Mononuclear cell (primary cell): ENCODE results near the gene NMNAT2. TPM values are rescaled to one million over a fixed set of nuclear protein-coding genes. Genes with fewer than 3 reads are reported as not detected.

Experiments used
- H3K27me3 ChIP-seq: 2 replicates; pipeline ENCODE4 v1.6.0; 2011; ENCODE audit warnings: low read length, control low read depth; ENCODE audit not compliant: insufficient read depth
- H3K4me1 ChIP-seq: 2 replicates; pipeline ENCODE4 v1.5.1; 2011; ENCODE audit warnings: mild to moderate bottlenecking, low read length, control low read depth; ENCODE audit not compliant: insufficient read depth
- H3K4me3 ChIP-seq: 2 replicates; pipeline ENCODE4 v1.5.1; 2011; ENCODE audit warnings: mild to moderate bottlenecking, low read length, moderate library complexity
- H3K9me3 ChIP-seq: 2 replicates; pipeline ENCODE4 v1.5.1; 2011; ENCODE audit warnings: low read depth, mild to moderate bottlenecking, control low read depth, low read length
- total RNA-seq: library from RNA; depleted of rRNA; stranded (reverse); fragments of >200 nt; gene quantifications from one replicate; pipeline ENCODE4 v1.2.3, GENCODE V29; 2012

The NMNAT2 gene
- total RNA-seq, 1 donor: not detected

GRCh38 chr1:183319606-183320005 lies 98.6 kb downstream of the NMNAT2 start:
- Histone ChIP-seq H3K27me3 (no peaks in the 10 kb centered on the region), H3K4me3 (no peak overlapping the region), H3K9me3 (no peaks in the 10 kb centered on the region), H3K4me1 (no peaks in the 10 kb centered on the region)

- no peak overlapping the region for H3K4me3 ChIP-seq
- H3K27me3 ChIP-seq: no peaks in the 10 kb centered on the region
- H3K9me3 ChIP-seq: no peaks in the 10 kb centered on the region
- no peaks in the 10 kb centered on the region for H3K4me1 ChIP-seq
Measured at GRCh38 chr1:183319051-183319450, 99.1 kb downstream of the NMNAT2 start.

DNA sequence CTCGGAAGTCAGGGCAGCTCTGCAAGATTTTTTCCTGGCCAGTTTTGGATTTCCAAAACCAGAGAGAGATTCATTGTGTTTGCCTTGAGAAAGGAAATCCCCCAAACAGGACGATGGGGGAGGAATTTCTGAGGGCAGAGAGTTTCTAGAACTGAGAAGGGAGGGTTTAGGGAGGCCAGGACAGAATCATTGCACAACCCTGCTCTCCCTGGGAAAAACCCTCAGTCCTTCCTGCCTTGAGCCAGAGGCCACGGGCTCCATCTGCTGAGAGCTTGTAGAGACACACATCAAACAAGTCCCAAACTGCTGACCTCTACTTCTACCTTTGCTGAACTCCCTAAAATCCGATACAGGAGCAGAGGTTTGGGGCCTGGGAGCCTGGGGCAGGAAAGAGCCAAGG lies 99.7 kb downstream of the NMNAT2 start:
- H3K4me3 ChIP-seq: no peak overlapping the region
- no peaks in the 10 kb centered on the region for H3K4me1 ChIP-seq
- no peaks in the 10 kb centered on the region for H3K27me3 ChIP-seq
- H3K9me3 ChIP-seq: no peaks in the 10 kb centered on the region

GRCh38 chr1:183315991-183316758 lies 102.0 kb downstream of the NMNAT2 start:
- no peaks in the 10 kb centered on the region for H3K4me1 ChIP-seq
- H3K4me3 ChIP-seq: no peak overlapping the region
- no peaks in the 10 kb centered on the region for H3K27me3 ChIP-seq
- H3K9me3 ChIP-seq: no peaks in the 10 kb centered on the region

- no peaks in the 10 kb centered on the region for H3K4me1 ChIP-seq
- no peak overlapping the region for H3K4me3 ChIP-seq
- H3K9me3 ChIP-seq: no peaks in the 10 kb centered on the region
- H3K27me3 ChIP-seq: no peaks in the 10 kb centered on the region
Measured at GRCh38 chr1:183313063-183313462, 105.1 kb downstream of the NMNAT2 start.

GRCh38 chr1:183310753-183311479 lies 107.3 kb downstream of the NMNAT2 start:
- no peak overlapping the region for H3K4me3 ChIP-seq
- no peaks in the 10 kb centered on the region for H3K27me3 ChIP-seq
- no peaks in the 10 kb centered on the region for H3K4me1 ChIP-seq
- H3K9me3 ChIP-seq: no peaks in the 10 kb centered on the region

- Histone ChIP-seq H3K27me3 (no peaks in the 10 kb centered on the region), H3K4me1 (no peaks in the 10 kb centered on the region), H3K9me3 (no peaks in the 10 kb centered on the region), H3K4me3 (no peak overlapping the region)
Measured at GRCh38 chr1:183308719-183309118, 109.5 kb downstream of the NMNAT2 start.

GRCh38 chr1:183306317-183307042 lies 111.7 kb downstream of the NMNAT2 start:
- H3K9me3 ChIP-seq: no peaks in the 10 kb centered on the region
- H3K4me3 ChIP-seq: no peak overlapping the region
- H3K27me3 ChIP-seq: no peaks in the 10 kb centered on the region
- no peaks in the 10 kb centered on the region for H3K4me1 ChIP-seq

DNA sequence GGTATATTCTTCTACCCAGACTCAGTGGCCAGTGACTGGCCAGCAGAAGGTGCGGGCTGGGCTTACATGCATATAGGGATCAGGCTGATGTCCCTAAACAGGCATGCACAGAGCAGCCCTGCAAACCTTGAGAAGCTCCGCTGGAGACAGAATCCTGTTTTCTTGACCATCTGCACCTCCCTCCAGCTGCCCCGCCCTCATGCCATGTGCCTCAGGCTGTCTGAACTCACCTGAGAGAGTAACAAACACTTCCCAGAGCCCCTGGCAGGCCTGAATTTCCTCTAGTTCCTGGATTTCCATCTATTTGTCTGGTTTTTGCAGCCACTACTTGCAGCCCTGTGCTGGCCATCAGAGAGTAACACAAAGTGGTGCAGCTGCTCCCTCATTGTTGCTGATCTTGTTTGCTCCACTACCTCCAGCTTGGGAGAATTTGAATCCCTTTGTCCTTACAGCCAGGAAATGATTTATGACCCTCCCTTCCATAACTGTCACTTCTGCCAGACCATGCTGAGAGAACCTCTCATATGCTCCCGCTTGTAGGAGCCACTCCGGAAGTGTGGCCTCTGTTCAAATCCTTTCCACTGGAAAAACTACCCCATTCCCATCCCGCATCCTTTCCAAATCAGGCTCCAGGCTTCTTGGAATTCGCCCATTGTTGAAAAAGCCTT lies 113.6 kb downstream of the NMNAT2 start:
- Histone ChIP-seq H3K4me1 (no peaks in the 10 kb centered on the region), H3K9me3 (no peaks in the 10 kb centered on the region), H3K4me3 (no peak overlapping the region), H3K27me3 (no peaks in the 10 kb centered on the region)

DNA sequence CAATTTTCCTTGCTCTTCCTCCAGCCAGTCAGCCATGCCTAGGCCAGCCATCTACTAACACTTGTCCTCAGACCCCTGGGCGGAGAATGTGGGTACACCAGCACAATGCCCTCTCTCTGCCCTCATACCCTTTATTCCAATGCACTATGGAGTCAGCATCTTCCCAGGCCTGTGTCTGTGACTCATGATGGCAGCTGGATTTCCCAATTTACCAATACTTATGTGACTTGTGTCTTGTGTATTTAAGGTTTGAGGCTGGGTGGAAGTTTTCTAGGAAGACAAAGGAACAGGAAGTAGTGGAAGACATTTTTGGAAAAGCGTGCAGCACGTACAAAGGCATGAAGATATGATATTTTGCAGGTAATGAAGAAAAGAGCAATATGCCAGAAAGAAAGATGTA lies 114.3 kb downstream of the NMNAT2 start:
- Histone ChIP-seq H3K4me1 (no peaks in the 10 kb centered on the region), H3K27me3 (no peaks in the 10 kb centered on the region), H3K9me3 (no peaks in the 10 kb centered on the region), H3K4me3 (no peak overlapping the region)

- Histone ChIP-seq H3K4me1 (no peaks in the 10 kb centered on the region), H3K9me3 (no peaks in the 10 kb centered on the region), H3K4me3 (no peak overlapping the region), H3K27me3 (no peaks in the 10 kb centered on the region)
Measured at GRCh38 chr1:183303323-183303645, 114.9 kb downstream of the NMNAT2 start.

GRCh38 chr1:183302452-183303322 lies 115.5 kb downstream of the NMNAT2 start:
- Histone ChIP-seq H3K4me1 (no peaks in the 10 kb centered on the region), H3K27me3 (no peaks in the 10 kb centered on the region), H3K9me3 (no peaks in the 10 kb centered on the region), H3K4me3 (no peak overlapping the region)

DNA sequence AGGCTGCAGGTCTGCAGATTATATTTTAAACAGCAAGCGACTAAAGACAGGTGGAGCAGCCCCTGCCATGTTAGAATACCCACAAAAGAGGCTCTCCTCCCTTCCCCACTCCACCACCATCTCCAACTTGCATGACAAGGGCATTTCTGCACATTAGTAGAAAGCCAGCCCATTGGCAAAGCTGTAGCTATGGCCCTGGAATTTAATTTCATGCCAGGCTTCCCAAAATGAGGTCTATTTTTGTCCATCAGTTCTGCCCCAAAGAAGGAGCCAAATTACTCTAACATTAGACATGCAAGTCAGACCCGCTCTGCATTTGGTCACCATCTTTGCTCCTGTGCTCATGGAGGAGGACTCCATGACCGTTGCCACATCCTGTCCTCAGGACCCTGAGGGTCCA lies 116.9 kb downstream of the NMNAT2 start:
- no peak overlapping the region for H3K4me3 ChIP-seq
- no peaks in the 10 kb centered on the region for H3K9me3 ChIP-seq
- H3K27me3 ChIP-seq: no peaks in the 10 kb centered on the region
- no peaks in the 10 kb centered on the region for H3K4me1 ChIP-seq

- no peaks in the 10 kb centered on the region for H3K9me3 ChIP-seq
- no peak overlapping the region for H3K4me3 ChIP-seq
- H3K4me1 ChIP-seq: no peaks in the 10 kb centered on the region
- H3K27me3 ChIP-seq: no peaks in the 10 kb centered on the region
Measured at GRCh38 chr1:183300828-183301227, 117.4 kb downstream of the NMNAT2 start.
